Eye (tissue), 1 donor: Measurements from ENCODE around the gene ADAMTS15.

ENCODE experiments used
- DNase-seq: peaks from one replicate; pipeline ENCODE4 v3.0.0-alpha.2; 2015

ADAMTS15 gene

GRCh38 chr11:130480186-130480585, 31.7 kb downstream of the ADAMTS15 start:
- DNase-seq: no peak

- no peak for DNase-seq
Measured at GRCh38 chr11:130480711-130481140, 32.3 kb downstream of the ADAMTS15 start.

- DNase-seq: no peak
Measured at GRCh38 chr11:130483124-130483523, 34.7 kb downstream of the ADAMTS15 start.

GRCh38 chr11:130485983-130486382, 37.5 kb downstream of the ADAMTS15 start:
- DNase-seq: no peak

GRCh38 chr11:130486391-130486836, 38.0 kb downstream of the ADAMTS15 start:
- DNase-seq: no peak

GRCh38 chr11:130486987-130487923, 38.8 kb downstream of the ADAMTS15 start:
- no peak for DNase-seq

GRCh38 chr11:130487924-130488815, 39.7 kb downstream of the ADAMTS15 start:
- no peak for DNase-seq

GRCh38 chr11:130488848-130489584, 40.6 kb downstream of the ADAMTS15 start:
- DNase-seq: no peak

GRCh38 chr11:130489716-130490115, 41.3 kb downstream of the ADAMTS15 start:
- DNase-seq: no peak

GRCh38 chr11:130490682-130491449, 42.4 kb downstream of the ADAMTS15 start:
- no peak for DNase-seq

- no peak for DNase-seq
Measured at GRCh38 chr11:130498181-130498580, 49.7 kb downstream of the ADAMTS15 start.

GRCh38 chr11:130499828-130500227, 51.4 kb downstream of the ADAMTS15 start:
- no peak for DNase-seq

- DNase-seq: no peak
Measured at GRCh38 chr11:130504317-130504716, 55.9 kb downstream of the ADAMTS15 start.

- DNase-seq: no peak
Measured at GRCh38 chr11:130508913-130509312, 60.5 kb downstream of the ADAMTS15 start.

- no peak for DNase-seq
Measured at GRCh38 chr11:130509942-130510341, 61.5 kb downstream of the ADAMTS15 start.

GRCh38 chr11:130510407-130511006, 62.1 kb downstream of the ADAMTS15 start:
- DNase-seq: peak; percentile 62

- no peak for DNase-seq
Measured at GRCh38 chr11:130511765-130512164, 63.3 kb downstream of the ADAMTS15 start.

- DNase-seq: no peak
Measured at GRCh38 chr11:130512662-130513061, 64.2 kb downstream of the ADAMTS15 start.

GRCh38 chr11:130513132-130513531, 64.7 kb downstream of the ADAMTS15 start:
- DNase-seq: no peak

- no peak for DNase-seq
Measured at GRCh38 chr11:130514316-130514715, 65.9 kb downstream of the ADAMTS15 start.

GRCh38 chr11:130514851-130515250, 66.4 kb downstream of the ADAMTS15 start:
- no peak for DNase-seq
